ENCODE data around the gene DCUN1D2. TPM values are rescaled to one million over a fixed set of nuclear protein-coding genes. Genes with fewer than 3 reads are reported as not detected.

DCUN1D2 gene
- total RNA-seq, 2 experiments from 2014 or later: 9.2 to 16.5 TPM

- H3K79me2 ChIP-seq (ENCODE audit: insufficient read depth, low read depth, low read length): no peaks in the 10 kb centered on the region
- intact Hi-C loops (cut with micrococcal nuclease; ENCODE audit: unreplicated experiment): no loop called here
- TF ChIP-seq CTCF (conservative IDR thresholded peaks at IDR 0.05; ENCODE audit: low read length) (no peak), EZH2phosphoT487 (IDR thresholded peaks at IDR 0.05; ENCODE audit: borderline replicate concordance, low read depth, low read length) (no peak)
- no peaks in the 10 kb centered on the region for H4K20me1 ChIP-seq (ENCODE audit: insufficient read depth, low read length)
- no peak overlapping the region for H3K4me3 ChIP-seq (ENCODE audit: low read depth, low read length, poor library complexity, severe bottlenecking)
- H3K36me3 ChIP-seq (ENCODE audit: insufficient read depth, low read length): no peaks in the 10 kb centered on the region
- no peaks in the 10 kb centered on the region for H3K9me3 ChIP-seq (ENCODE audit: low read length)
- H3K4me2 ChIP-seq (ENCODE audit: low read length): no peak overlapping the region
- BruUV-seq (replicated peaks): no TSS peak
- no peaks in the 10 kb centered on the region for H3K9me2 ChIP-seq (ENCODE audit: insufficient read depth, low read length)
- ChIA-PET POLR2A (no interaction called here), CTCF (ENCODE audit: unreplicated experiment) (no interaction called here)
- H3K4me1 ChIP-seq (ENCODE audit: insufficient read depth, low read length, poor library complexity, severe bottlenecking): peaks cover 16% of the 10 kb centered on the region
- H3K27ac ChIP-seq (ENCODE audit: low read depth, low read length, poor library complexity, severe bottlenecking): no peak overlapping the region
- no peak for DNase-seq (ENCODE audit: low spot score)
- no peak overlapping the region for H2AFZ ChIP-seq (ENCODE audit: low read length)
Measured at GRCh38 chr13:113413898-113414282, 76.6 kb downstream of the DCUN1D2 start.

GRCh38 chr13:113413178-113413897, 77.2 kb downstream of the DCUN1D2 start:
- no peak overlapping the region for H3K27ac ChIP-seq (ENCODE audit: low read depth, low read length, poor library complexity, severe bottlenecking)
- ChIA-PET POLR2A (no interaction called here), CTCF (ENCODE audit: unreplicated experiment) (no interaction called here)
- no peaks in the 10 kb centered on the region for H3K9me3 ChIP-seq (ENCODE audit: low read length)
- peaks cover 18% of the 10 kb centered on the region for H3K4me1 ChIP-seq (ENCODE audit: insufficient read depth, low read length, poor library complexity, severe bottlenecking)
- intact Hi-C loops (cut with micrococcal nuclease; ENCODE audit: unreplicated experiment): no loop called here
- no peaks in the 10 kb centered on the region for H4K20me1 ChIP-seq (ENCODE audit: insufficient read depth, low read length)
- no peak for DNase-seq (ENCODE audit: low spot score)
- H3K79me2 ChIP-seq (ENCODE audit: insufficient read depth, low read depth, low read length): no peaks in the 10 kb centered on the region
- TF ChIP-seq EZH2phosphoT487 (IDR thresholded peaks at IDR 0.05; ENCODE audit: borderline replicate concordance, low read depth, low read length) (no peak), CTCF (conservative IDR thresholded peaks at IDR 0.05; ENCODE audit: low read length) (no peak)
- no peaks in the 10 kb centered on the region for H3K9me2 ChIP-seq (ENCODE audit: insufficient read depth, low read length)
- H3K4me2 ChIP-seq (ENCODE audit: low read length): no peak overlapping the region
- no peak overlapping the region for H2AFZ ChIP-seq (ENCODE audit: low read length)
- H3K4me3 ChIP-seq (ENCODE audit: low read depth, low read length, poor library complexity, severe bottlenecking): no peak overlapping the region
- BruUV-seq (replicated peaks): no TSS peak
- no peaks in the 10 kb centered on the region for H3K36me3 ChIP-seq (ENCODE audit: insufficient read depth, low read length)

GRCh38 chr13:113412440-113412839, 78.1 kb downstream of the DCUN1D2 start:
- CTCF ChIA-PET (ENCODE audit: unreplicated experiment): no interaction called here
- H3K79me2 ChIP-seq (ENCODE audit: insufficient read depth, low read depth, low read length): no peaks in the 10 kb centered on the region
- H3K9me3 ChIP-seq (ENCODE audit: low read length): no peaks in the 10 kb centered on the region
- H3K36me3 ChIP-seq (ENCODE audit: insufficient read depth, low read length): no peaks in the 10 kb centered on the region
- no TSS peak for BruUV-seq (replicated peaks)
- H3K9me2 ChIP-seq (ENCODE audit: insufficient read depth, low read length): no peaks in the 10 kb centered on the region
- intact Hi-C loops (cut with micrococcal nuclease; ENCODE audit: unreplicated experiment): no loop called here
- no peak overlapping the region for H3K27ac ChIP-seq (ENCODE audit: low read depth, low read length, poor library complexity, severe bottlenecking)
- H2AFZ ChIP-seq (ENCODE audit: low read length): no peak overlapping the region
- no peak overlapping the region for H3K4me3 ChIP-seq (ENCODE audit: low read depth, low read length, poor library complexity, severe bottlenecking)
- peaks cover 18% of the 10 kb centered on the region for H3K4me1 ChIP-seq (ENCODE audit: insufficient read depth, low read length, poor library complexity, severe bottlenecking)
- no peak overlapping the region for H3K4me2 ChIP-seq (ENCODE audit: low read length)
- no peaks in the 10 kb centered on the region for H4K20me1 ChIP-seq (ENCODE audit: insufficient read depth, low read length)
- no peak for DNase-seq (ENCODE audit: low spot score)
- POLR2A ChIA-PET: no interaction called here
- TF ChIP-seq EZH2phosphoT487 (IDR thresholded peaks at IDR 0.05; ENCODE audit: borderline replicate concordance, low read depth, low read length): no peak
- no peak for TF ChIP-seq CTCF (conservative IDR thresholded peaks at IDR 0.05; ENCODE audit: low read length)
